Small intestine (tissue), 7 donors: ENCODE data around the gene AP3S2. TPM values are rescaled to one million over a fixed set of nuclear protein-coding genes. Genes with fewer than 3 reads are reported as not detected.

Experiments
- DNase-seq, 2 donors: peaks; one replicate each; pipeline versions ENCODE4 v3.0.0 to v3.0.0-alpha.2; 2013
- FAIRE-seq: peaks from 2 replicates; lab custom pipeline; 2012; peaks lifted over from hg19 to GRCh38; lab: Jason Lieb, UNC
- H3K27ac ChIP-seq, 3 donors: one replicate each; pipeline ENCODE4 v1.5.1; 2013; ENCODE audit warnings: low read length in 2 of 3, mild to moderate bottlenecking in 2 of 3, control low read depth in 1 of 3, inconsistent platforms in 1 of 3, low read depth in 1 of 3, moderate library complexity in 1 of 3
- H3K27me3 ChIP-seq, 3 donors: one replicate each; pipeline ENCODE4 v1.6.1; 2013; ENCODE audit warnings: low read length in 3 of 3, inconsistent platforms in 1 of 3; ENCODE audit not compliant: control insufficient read depth in 3 of 3, insufficient read depth in 3 of 3
- H3K36me3 ChIP-seq, 3 donors: one replicate each; pipeline ENCODE4 v1.6.1; 2013; ENCODE audit warnings: low read length in 3 of 3, inconsistent platforms in 1 of 3, low read depth in 1 of 3, mild to moderate bottlenecking in 1 of 3, moderate library complexity in 1 of 3; ENCODE audit not compliant: control insufficient read depth in 3 of 3, insufficient read depth in 2 of 3
- H3K4me1 ChIP-seq, 3 donors: one replicate each; pipeline ENCODE4 v1.6.1; 2013; ENCODE audit warnings: low read length in 2 of 3, inconsistent platforms in 1 of 3, low read depth in 1 of 3, mild to moderate bottlenecking in 1 of 3, moderate library complexity in 1 of 3; ENCODE audit not compliant: control insufficient read depth in 3 of 3, insufficient read depth in 2 of 3
- H3K4me3 ChIP-seq, 3 donors: one replicate each; pipeline ENCODE4 v1.5.1; 2013; ENCODE audit warnings: low read length in 3 of 3, control low read depth in 1 of 3, inconsistent platforms in 1 of 3, low read depth in 1 of 3, mild to moderate bottlenecking in 1 of 3, moderate library complexity in 1 of 3
- H3K9me3 ChIP-seq, 2 donors: one replicate each; pipeline ENCODE4 v1.6.1; 2013; ENCODE audit warnings: low read depth in 1 of 2, low read length in 1 of 2; ENCODE audit not compliant: control insufficient read depth in 2 of 2, insufficient read depth in 1 of 2
- WGBS, 3 donors: extraction: QIAGEN DNeasy Blood & Tissue Kit; methylation state at CpG; one replicate each; pipeline ENCODE4 v1.1.7; 2013; 5-methylcytosine and 5-hydroxymethylcytosine counted together
- polyA plus RNA-seq, 4 donors: library from polyadenylated mRNA; stranded (reverse) in 3 of 4; unstranded in 1 of 4; fragments of 200-250 nt in 3 of 4; fragments of 120-200 nt in 1 of 4; gene quantifications; one replicate each; pipeline versions ENCODE4 v1.2.1 to v1.2.3, GENCODE V29; 2013
- donor health status: healthy with polysubstance abuse.
- donor health status: control.
- donor health status: control.
- donor health status: Bipolar disorder and iron deficiency.
- donor health status: healthy.

The AP3S2 gene
- polyA plus RNA-seq, 4 donors, result 22.7 to 33.3 (median 27.6) TPM

DNA sequence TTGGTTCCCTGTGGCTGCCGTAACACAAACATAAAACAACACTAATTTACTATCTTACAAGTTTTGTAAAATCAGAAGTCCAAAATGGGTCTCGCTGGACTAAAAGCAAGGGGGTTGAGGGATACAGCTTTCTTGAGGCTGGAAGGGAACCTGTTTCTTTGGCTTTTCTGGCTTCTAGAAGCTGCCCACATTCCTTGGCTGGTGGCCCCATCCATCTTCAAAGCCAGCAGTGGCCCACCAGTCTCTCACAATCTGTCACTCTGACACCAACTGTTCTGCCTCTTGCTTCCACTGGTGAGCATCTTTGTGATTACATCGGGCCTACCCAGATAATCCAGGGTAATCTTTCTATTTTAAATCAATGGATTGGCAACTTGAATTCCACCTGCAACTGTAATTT lies 78.0 kb downstream of the AP3S2 start:
- H3K27ac ChIP-seq, result no peak overlapping the region
- no peak overlapping the region for H3K4me3 ChIP-seq
- DNase-seq (no peak), FAIRE-seq (no peak)
- WGBS, 3 donors, result 77 to 92% (median 85%) methylated on average over 3 of the region's 3 CpGs
- H3K4me1 ChIP-seq, result peaks cover 2 to 22% (median 5%) of the 10 kb centered on the region in 3 donors
- H3K27me3 ChIP-seq, result peaks cover 0 to 5% (median 0%) of the 10 kb centered on the region in 3 donors
- peaks cover 0 to 15% (median 0%) of the 10 kb centered on the region in 3 donors for H3K36me3 ChIP-seq
- peaks cover 0 to 3% of the 10 kb centered on the region in 2 donors for H3K9me3 ChIP-seq

DNA sequence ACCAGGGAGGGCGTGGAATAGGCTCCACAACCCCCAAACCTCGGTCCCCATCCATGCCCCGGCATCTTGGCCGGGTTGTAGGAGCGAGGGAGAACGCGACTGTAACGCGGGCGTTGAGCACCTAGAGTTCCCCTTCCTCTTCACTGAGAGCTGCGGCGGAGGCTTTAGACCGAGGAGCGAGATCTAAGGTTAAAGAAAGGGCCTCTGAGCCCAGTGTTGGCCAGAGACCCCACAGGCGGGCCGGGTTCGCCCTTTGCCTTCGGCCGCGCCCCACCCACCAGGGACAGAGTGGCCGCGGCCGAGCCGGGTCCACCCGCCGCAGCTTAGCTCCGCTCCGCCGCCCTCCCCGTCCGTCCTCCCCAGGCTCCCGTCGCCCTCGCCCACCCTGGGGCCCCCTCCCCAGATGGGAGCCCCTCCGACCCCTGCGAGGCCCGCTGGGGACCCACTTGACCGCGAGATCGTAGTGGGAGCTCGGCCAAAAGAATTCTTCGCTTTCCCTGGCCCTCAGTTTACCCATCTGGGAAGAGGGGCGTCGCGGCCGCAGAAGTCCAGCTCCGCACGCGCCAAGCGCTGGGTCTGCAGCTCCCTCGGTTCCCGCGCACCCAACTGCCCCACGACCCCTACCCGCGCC lies 79.6 kb downstream of the AP3S2 start:
- peaks cover 2 to 29% (median 5%) of the 10 kb centered on the region in 3 donors for H3K4me1 ChIP-seq
- peaks cover 0 to 5% (median 0%) of the 10 kb centered on the region in 3 donors for H3K27me3 ChIP-seq
- H3K36me3 ChIP-seq, result peaks cover 0 to 22% (median 0%) of the 10 kb centered on the region in 3 donors
- peaks cover 0 to 3% of the 10 kb centered on the region in 2 donors for H3K9me3 ChIP-seq
- WGBS, 3 donors, result 18 to 51% (median 40%) methylated on average over 37 to 56 of the region's 56 CpGs
- DNase-seq (peak in 1 of 2 donors; percentile 50), FAIRE-seq (no peak)
- H3K27ac ChIP-seq, result peak overlapping the region in 2 of 3 donors; percentile 36 to 87
- peak overlapping the region in 2 of 3 donors; percentile 56 to 81 for H3K4me3 ChIP-seq

DNA sequence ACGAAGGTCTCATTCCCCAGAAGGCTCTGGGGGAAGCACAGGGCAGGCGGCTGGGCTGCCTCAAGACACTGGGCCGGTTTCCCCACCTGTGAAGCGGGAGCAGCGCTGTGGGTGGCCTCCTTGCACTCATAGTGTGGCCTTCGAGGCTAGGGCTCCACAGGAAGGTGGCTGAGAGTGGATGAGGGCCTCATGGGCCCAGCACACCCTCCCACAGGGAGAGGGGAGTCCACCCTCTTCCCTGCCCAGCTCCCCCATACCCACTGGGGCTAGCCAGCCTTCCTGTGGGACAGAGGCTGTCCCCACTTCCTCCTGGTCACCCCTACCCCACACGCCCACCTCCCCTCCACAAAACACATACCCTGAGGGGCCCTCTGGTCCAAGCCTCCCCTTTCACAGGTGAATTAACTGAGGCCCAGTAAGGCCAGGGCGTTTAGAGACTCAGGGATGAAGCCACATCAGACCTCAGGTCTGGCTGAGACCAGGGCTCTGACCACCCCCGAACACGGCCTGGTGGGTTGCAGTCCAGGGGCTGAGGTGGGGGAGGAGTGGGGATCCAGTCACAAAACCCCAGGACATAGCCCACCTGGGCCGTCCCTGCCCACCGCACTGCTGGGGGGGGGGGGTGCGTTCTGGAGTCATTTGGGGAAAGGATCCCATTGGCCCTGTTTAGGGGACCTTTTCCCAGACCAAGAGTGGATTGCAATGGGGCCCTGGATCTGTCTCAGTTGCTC lies 80.2 kb downstream of the AP3S2 start:
- Histone ChIP-seq H3K9me3 (peaks cover 0 to 3% of the 10 kb centered on the region in 2 donors), H3K27me3 (peaks cover 0 to 5% (median 0%) of the 10 kb centered on the region in 3 donors), H3K27ac (peak overlapping the region; percentile 47 to 88 (median 87)), H3K36me3 (peaks cover 0 to 26% (median 0%) of the 10 kb centered on the region in 3 donors), H3K4me3 (peak overlapping the region in 2 of 3 donors; percentile 56 to 81), H3K4me1 (peaks cover 2 to 35% (median 5%) of the 10 kb centered on the region in 3 donors)
- FAIRE-seq (no peak), DNase-seq (no peak)
- WGBS, 3 donors, result 82 to 90% (median 88%) methylated on average over 13 of the region's 13 CpGs

DNA sequence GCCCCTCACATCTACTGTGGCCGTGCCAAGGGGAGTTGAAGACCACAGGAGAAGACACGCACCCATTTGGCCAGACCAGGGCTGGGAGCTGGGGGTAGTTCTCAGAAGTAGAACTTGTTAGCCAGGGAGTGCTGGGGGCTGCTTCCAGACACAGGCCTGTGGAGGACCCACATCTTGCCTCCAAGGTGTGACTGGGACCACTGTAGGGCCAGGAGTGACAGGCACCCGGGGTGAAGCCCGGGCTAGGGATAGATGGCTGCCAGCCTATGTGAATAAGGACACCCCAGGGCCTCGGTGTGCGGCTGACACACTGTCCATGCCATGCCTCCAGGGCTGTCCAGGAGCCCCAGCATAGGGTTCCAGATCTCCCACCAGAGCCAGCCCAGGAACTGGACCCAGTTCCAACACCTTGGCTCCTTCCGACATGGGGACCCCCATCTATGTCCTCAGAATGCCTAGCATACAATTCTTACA lies 80.9 kb downstream of the AP3S2 start:
- Histone ChIP-seq H3K27me3 (peaks cover 0 to 5% (median 0%) of the 10 kb centered on the region in 3 donors), H3K4me3 (peak overlapping the region in 1 of 3 donors; percentile 81), H3K4me1 (peaks cover 2 to 41% (median 5%) of the 10 kb centered on the region in 3 donors), H3K27ac (peak overlapping the region; percentile 87 to 95 (median 88)), H3K36me3 (peaks cover 0 to 33% (median 0%) of the 10 kb centered on the region in 3 donors), H3K9me3 (peaks cover 0 to 3% of the 10 kb centered on the region in 2 donors)
- 80 to 95% (median 94%) methylated on average over 7 of the region's 7 CpGs for WGBS, 3 donors
- FAIRE-seq, result no peak
- DNase-seq, result no peak

DNA sequence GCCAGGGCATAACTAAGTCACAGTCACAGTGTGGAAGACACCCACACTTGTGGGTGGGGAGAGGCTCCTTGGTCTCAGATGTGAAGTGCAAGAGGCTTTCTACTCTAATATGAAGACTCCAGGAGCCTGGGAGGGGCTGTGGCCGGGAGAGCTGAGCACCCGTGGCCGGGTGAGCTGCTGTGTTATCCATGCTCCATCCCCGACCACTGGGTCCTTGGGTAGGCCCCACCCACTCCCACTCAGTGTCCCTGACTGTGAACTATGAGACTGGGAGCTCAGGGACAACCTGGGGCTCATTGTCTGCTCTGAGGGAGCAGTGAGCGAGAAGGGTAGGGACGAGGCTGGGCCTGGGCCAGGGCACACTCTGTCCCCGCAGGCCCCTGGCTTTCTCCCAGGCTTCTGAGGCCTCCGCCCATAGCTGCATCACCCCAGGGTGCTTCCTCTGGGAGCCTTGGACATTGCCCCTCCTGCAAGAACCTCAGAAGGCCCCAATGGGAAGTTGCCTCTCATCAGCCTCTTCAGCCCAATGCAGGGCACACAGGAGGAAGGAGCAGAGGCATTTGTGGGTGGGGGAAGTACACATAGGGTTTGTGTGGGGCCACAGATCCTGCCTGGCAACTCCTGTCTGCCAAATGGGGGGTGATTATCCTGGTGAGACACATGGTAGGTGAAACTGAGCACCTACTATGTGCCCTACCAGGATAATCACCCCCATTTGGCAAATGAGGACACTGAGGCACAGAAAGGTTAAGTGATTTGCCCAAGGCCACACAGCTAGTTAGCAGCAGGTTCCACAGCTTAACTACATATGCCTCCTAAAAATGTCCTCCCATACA lies 81.6 kb downstream of the AP3S2 start:
- DNase-seq (peak; percentile 69 to 99), FAIRE-seq (no peak)
- H3K27me3 ChIP-seq, result peaks cover 0 to 5% (median 0%) of the 10 kb centered on the region in 3 donors
- peak overlapping the region; percentile 87 to 95 (median 88) for H3K27ac ChIP-seq
- H3K36me3 ChIP-seq, result peaks cover 0 to 35% (median 0%) of the 10 kb centered on the region in 3 donors
- peak overlapping the region in 1 of 3 donors; percentile 9 for H3K4me3 ChIP-seq
- peaks cover 2 to 46% (median 5%) of the 10 kb centered on the region in 3 donors for H3K4me1 ChIP-seq
- WGBS, 3 donors, result 10 to 46% (median 39%) methylated on average over 8 of the region's 8 CpGs
- peaks cover 0 to 3% of the 10 kb centered on the region in 2 donors for H3K9me3 ChIP-seq

DNA sequence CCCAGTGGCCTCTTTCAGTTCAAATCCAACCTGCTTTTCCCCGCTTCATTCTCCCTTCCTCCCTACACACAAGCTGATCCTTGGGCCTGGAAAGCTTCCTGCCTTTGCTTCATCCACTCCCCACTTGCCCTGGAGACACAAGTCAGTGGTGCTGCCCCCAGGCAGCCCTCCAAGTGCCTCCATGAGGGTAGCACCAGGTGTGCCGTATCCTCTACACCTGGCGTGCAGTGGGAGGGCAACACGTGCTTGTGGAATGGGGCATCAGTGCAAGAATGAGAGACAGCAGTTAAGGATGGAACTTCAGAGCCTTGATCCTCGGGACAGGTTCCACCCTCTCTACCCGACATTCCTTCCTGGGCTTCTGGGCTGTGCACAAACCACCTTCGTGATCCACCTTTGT lies 83.0 kb downstream of the AP3S2 start:
- FAIRE-seq, result no peak
- peaks cover 0 to 5% (median 0%) of the 10 kb centered on the region in 3 donors for H3K27me3 ChIP-seq
- peaks cover 0 to 2% of the 10 kb centered on the region in 2 donors for H3K9me3 ChIP-seq
- 92 to 95% (median 95%) methylated on average over 7 of the region's 7 CpGs for WGBS, 3 donors
- H3K36me3 ChIP-seq, result peaks cover 0 to 43% (median 0%) of the 10 kb centered on the region in 3 donors
- H3K27ac ChIP-seq, result no peak overlapping the region
- H3K4me1 ChIP-seq, result peaks cover 2 to 53% (median 5%) of the 10 kb centered on the region in 3 donors
- no peak for DNase-seq
- no peak overlapping the region for H3K4me3 ChIP-seq

DNA sequence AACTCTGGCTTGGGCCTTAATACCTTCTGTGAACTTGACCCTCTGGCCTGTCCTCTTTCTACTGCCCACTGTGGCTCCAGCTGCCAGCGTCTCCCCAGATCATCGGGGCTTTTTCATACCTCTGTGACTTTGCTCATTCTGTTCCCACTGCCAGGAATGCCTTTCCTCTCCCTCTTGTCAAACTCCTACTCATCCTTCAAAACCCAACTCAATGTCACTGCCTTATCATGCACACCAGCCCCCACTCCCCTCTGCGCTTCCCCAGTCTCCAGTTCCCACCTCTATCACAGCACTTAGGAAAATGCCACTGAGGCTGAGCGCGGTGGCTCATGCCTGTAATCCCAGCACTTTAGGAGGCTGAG lies 84.0 kb downstream of the AP3S2 start:
- DNase-seq, result no peak
- no peak overlapping the region for H3K4me3 ChIP-seq
- no peak for FAIRE-seq
- peaks cover 2 to 48% (median 5%) of the 10 kb centered on the region in 3 donors for H3K4me1 ChIP-seq
- WGBS, 3 donors, result 97 to 98% (median 97%) methylated on average over 5 of the region's 5 CpGs
- H3K27me3 ChIP-seq, result peaks cover 0 to 5% (median 0%) of the 10 kb centered on the region in 3 donors
- peaks cover 0 to 54% (median 0%) of the 10 kb centered on the region in 3 donors for H3K36me3 ChIP-seq
- no peaks in the 10 kb centered on the region for H3K9me3 ChIP-seq
- H3K27ac ChIP-seq, result no peak overlapping the region
